Endothelial cell of umbilical vein (primary cell): ENCODE data around the gene SKIDA1. TPM values are rescaled to one million over a fixed set of nuclear protein-coding genes. Genes with fewer than 3 reads are reported as not detected.

Source experiments
- BruUV-seq: library from RNA; stranded (reverse); fragments of 400-500 nt; replicated peaks from 2 replicates; lab custom pipeline; 2021; lab: Mats Ljungman, UMichigan
- CTCF ChIA-PET: fragments of 300-600, 350-600 bp; sonication (Branson Sonifier 250); formaldehyde crosslinking; loops from one replicate; lab custom pipeline; 2021; ENCODE audit warnings: antibody characterized with exemption, inconsistent platforms; lab: Charles Lee
- POLR2A ChIA-PET: fragments of 300-600, 350-600 bp; sonication (Branson Sonifier 250); formaldehyde crosslinking; loops from one replicate; lab custom pipeline; 2021; ENCODE audit warnings: antibody characterized with exemption, inconsistent platforms; lab: Charles Lee
- DNase-seq: peaks from one replicate; pipeline ENCODE4 v3.0.0-alpha.2; 2011; ENCODE audit warnings: low read depth, low spot score
- FAIRE-seq: peaks from 2 replicates; lab custom pipeline; 2011; peaks lifted over from hg19 to GRCh38; lab: Jason Lieb, UNC
- H2AFZ ChIP-seq: 2 replicates; pipeline ENCODE4 v1.6.0; 2012; ENCODE audit warnings: low read depth, low read length, control low read depth, inconsistent platforms
- H3K27ac ChIP-seq: 2 replicates; pipeline ENCODE4 v1.5.1; 2011; ENCODE audit warnings: low read depth, mild to moderate bottlenecking, control low read depth, low read length, moderate library complexity; ENCODE audit not compliant: insufficient read depth
- H3K27me3 ChIP-seq, 2 experiments: 2 replicates each; pipeline versions ENCODE4 v1.6.0 to v1.6.1; 2011; ENCODE audit warnings: low read length in 2 of 2, mixed read lengths in 1 of 2; ENCODE audit not compliant: control insufficient read depth in 2 of 2, insufficient read depth in 2 of 2
- H3K36me3 ChIP-seq, 2 experiments: 2 replicates in 1 of 2; 3 replicates in 1 of 2; pipeline ENCODE4 v1.5.1; 2011; ENCODE audit warnings: low read length in 2 of 2, mild to moderate bottlenecking in 1 of 2, moderate library complexity in 1 of 2; ENCODE audit not compliant: control insufficient read depth in 2 of 2, insufficient read depth in 2 of 2; ENCODE audit errors: extremely low read depth in 1 of 2
- H3K4me1 ChIP-seq: 3 replicates; pipeline ENCODE4 v1.5.1; 2011; ENCODE audit warnings: mild to moderate bottlenecking, low read length; ENCODE audit not compliant: control insufficient read depth, insufficient read depth; ENCODE audit errors: extremely low read depth
- H3K4me2 ChIP-seq: 2 replicates; pipeline ENCODE4 v1.6.1; 2011; ENCODE audit warnings: low read length, control low read depth, mixed read lengths; ENCODE audit not compliant: insufficient read depth
- H3K4me3 ChIP-seq, 3 experiments: fragments of 200-600 bp in 1 of 3; sonication (generic), shearing (Covaris generic) in 1 of 3; replicated peaks in 1 of 3; 2 replicates each; pipeline ENCODE4 v1.5.1; 2011 to 2016; ENCODE audit warnings: control low read depth in 3 of 3, low read length in 3 of 3, mild to moderate bottlenecking in 2 of 3, inconsistent platforms in 1 of 3, low read depth in 1 of 3, moderate library complexity in 1 of 3; ENCODE audit not compliant: insufficient read depth in 1 of 3
- H3K79me2 ChIP-seq: 2 replicates; pipeline ENCODE4 v1.6.0; 2012; ENCODE audit warnings: low read length, inconsistent platforms; ENCODE audit not compliant: control insufficient read depth, insufficient read depth
- H3K9ac ChIP-seq: replicated peaks from 2 replicates; pipeline ENCODE3; 2011; ENCODE audit warnings: low read length, control low read depth; ENCODE audit not compliant: insufficient read depth; ENCODE audit errors: extremely low read depth
- H3K9me1 ChIP-seq: replicated peaks from 3 replicates; pipeline ENCODE4 v1.6.0; 2011; ENCODE audit warnings: mild to moderate bottlenecking, low read length; ENCODE audit not compliant: control insufficient read depth, insufficient read depth; ENCODE audit errors: extremely low read depth
- H3K9me3 ChIP-seq: replicated peaks from 2 replicates; pipeline ENCODE4 v1.5.1; 2012; ENCODE audit warnings: low read length, inconsistent platforms; ENCODE audit not compliant: control insufficient read depth, insufficient read depth
- H4K20me1 ChIP-seq: replicated peaks from 2 replicates; pipeline ENCODE3; 2011; ENCODE audit warnings: mild to moderate bottlenecking, low read length; ENCODE audit not compliant: control insufficient read depth, insufficient read depth; ENCODE audit errors: extremely low read depth
- CTCF ChIP-seq, 2 donors: IDR thresholded peaks; 1 replicate in 1 of 2; 2 replicates in 1 of 2; pipeline ENCODE4 v1.5.1; 2011; ENCODE audit warnings: low read length in 2 of 2, mild to moderate bottlenecking in 2 of 2, moderate library complexity in 2 of 2, control low read depth in 1 of 2, inconsistent platforms in 1 of 2, low read depth in 1 of 2; ENCODE audit not compliant: insufficient read depth in 1 of 2; ENCODE audit errors: extremely low read depth in 1 of 2
- EZH2 ChIP-seq: IDR thresholded peaks from 2 replicates; pipeline ENCODE4 v1.6.1; 2012; ENCODE audit warnings: borderline replicate concordance, low read depth, mild to moderate bottlenecking, moderate library complexity, low read length, inconsistent platforms; ENCODE audit not compliant: severe bottlenecking
- FOS ChIP-seq: IDR thresholded peaks from 2 replicates; pipeline ENCODE4 v1.6.1; 2011; ENCODE audit warnings: mild to moderate bottlenecking, low read length, moderate library complexity, borderline replicate concordance; ENCODE audit not compliant: insufficient read depth
- GATA2 ChIP-seq: IDR thresholded peaks from 2 replicates; pipeline ENCODE4 v1.7.0; 2011; ENCODE audit warnings: low read depth, mild to moderate bottlenecking, moderate library complexity, mixed read lengths, low read length; ENCODE audit not compliant: insufficient read length, insufficient read depth
- JUN ChIP-seq: IDR thresholded peaks from 2 replicates; pipeline ENCODE4 v1.6.1; 2011; ENCODE audit warnings: borderline replicate concordance, low read depth; ENCODE audit not compliant: insufficient read length, insufficient read depth
- MAX ChIP-seq: IDR thresholded peaks from 2 replicates; pipeline ENCODE4 v1.6.1; 2011; ENCODE audit not compliant: insufficient read depth, insufficient read length
- MYC ChIP-seq: IDR thresholded peaks from one replicate; pipeline ENCODE4 v1.6.1; 2011; ENCODE audit warnings: mild to moderate bottlenecking, low read depth, low read length
- POLR2A ChIP-seq: IDR thresholded peaks from 2 replicates; pipeline ENCODE4 v1.6.1; 2012; ENCODE audit warnings: low read depth, mild to moderate bottlenecking, control low read depth, low read length
- POLR2AphosphoS5 ChIP-seq: IDR thresholded peaks from 2 replicates; pipeline ENCODE4 v1.6.1; 2012; ENCODE audit warnings: low read depth, mild to moderate bottlenecking, control low read depth, low read length, moderate library complexity; ENCODE audit not compliant: insufficient read depth
- dilution Hi-C: fragments of 300-500 bp; cut with MboI; formaldehyde crosslinking; loops from one replicate; pipeline ENCODE4 v1.15.0; 2019; ENCODE audit warnings: low sequenced_read_pairs; ENCODE audit not compliant: extremely low pct_ligation_motif_present
- intact Hi-C: fragments of 100-400 bp; cut with micrococcal nuclease; formaldehyde crosslinking; loops from one replicate; pipeline ENCODE4 v1.10.0; 2022
- polyA plus RNA-seq, 4 experiments: library from polyadenylated mRNA; depleted of rRNA in 3 of 4; stranded (reverse) in 3 of 4; unstranded in 1 of 4; fragments of >200 nt; gene quantifications; 2 replicates each; pipeline versions ENCODE4 v1.2.1 to v1.2.3, GENCODE V29; 2011 to 2012; ENCODE audit warnings: missing spikeins in 1 of 4
- total RNA-seq: library from RNA; stranded (reverse); gene quantifications from 2 replicates; pipeline ENCODE4 v1.2.3, GENCODE V29; 2021

The SKIDA1 gene
- total and polyA plus RNA-seq, 2 donors (not counting 3 experiments of a cell fraction or from before 2014, with no cell fraction given) = 0.21 to 0.71 TPM

GRCh38 chr10:21556527-21556926 lies 31.0 kb upstream of the SKIDA1 start:
- no peak overlapping the region for H3K4me3 ChIP-seq
- POLR2A ChIA-PET = no interaction called here
- H3K9me3 ChIP-seq = no peaks in the 10 kb centered on the region
- H3K27me3 ChIP-seq = no peaks in the 10 kb centered on the region
- H3K27ac ChIP-seq = no peak overlapping the region
- no peak overlapping the region for H3K9ac ChIP-seq
- intact Hi-C loops (no loop called here), dilution Hi-C loops (no loop called here)
- DNase-seq (no peak), FAIRE-seq (no peak)
- no peak overlapping the region for H2AFZ ChIP-seq
- H3K4me2 ChIP-seq = no peak overlapping the region
- H3K79me2 ChIP-seq = peaks cover 68% of the 10 kb centered on the region
- no peaks in the 10 kb centered on the region for H3K9me1 ChIP-seq
- BruUV-seq = no TSS peak
- H3K4me1 ChIP-seq = no peaks in the 10 kb centered on the region
- TF ChIP-seq MYC (no peak), FOS (no peak), GATA2 (no peak), EZH2 (no peak), JUN (no peak), MAX (no peak), POLR2A (no peak), CTCF (IDR thresholded peaks at IDR 0.05; ENCODE audit: extremely low read depth in 1 of 2, insufficient read depth in 1 of 2, low read depth in 1 of 2, low read length in 2 of 2) (no peak), POLR2AphosphoS5 (no peak)
- H3K36me3 ChIP-seq = peaks cover 5 to 14% of the 10 kb centered on the region in 2 experiments
- CTCF ChIA-PET = no interaction called here
- H4K20me1 ChIP-seq = peaks cover 6% of the 10 kb centered on the region
